ENCODE results near the gene EPB41L4A. TPM values are rescaled to one million over a fixed set of nuclear protein-coding genes. Genes with fewer than 3 reads are reported as not detected.

EPB41L4A gene
- total and polyA plus RNA-seq, 11 donors: 6.4 to 34.5 (median 16.2) TPM

- no peak overlapping the region for H3K4me3 ChIP-seq
- TF ChIP-seq POLR2A (IDR thresholded peaks at IDR 0.05): no peak
- TF ChIP-seq CTCF (IDR thresholded peaks at IDR 0.05): no peak
- intact Hi-C loops (cut with DNase I): loop anchor here in 2 of 10 donors (10.0 kb wide), 2 partner anchors 268 to 358 kb away; no protein-coding TSS in a partner anchor
- no peak overlapping the region for H3K27ac ChIP-seq
- ATAC-seq (no peak), DNase-seq (no peak)
- H3K27me3 ChIP-seq: no peaks in the 10 kb centered on the region
- no peaks in the 10 kb centered on the region for H3K4me1 ChIP-seq
- no peaks in the 10 kb centered on the region for H3K36me3 ChIP-seq
- 90 to 95% (median 94%) methylated on average over 2 of the region's 2 CpGs for WGBS, 4 donors
- peaks cover 0 to 16% (median 4%) of the 10 kb centered on the region in 12 donors for H3K9me3 ChIP-seq
Observed at GRCh38 chr5:112123086-112123485, 296.0 kb downstream of the EPB41L4A start.

GRCh38 chr5:112122353-112122752 lies 296.7 kb downstream of the EPB41L4A start:
- Histone ChIP-seq H3K27ac (no peak overlapping the region), H3K36me3 (no peaks in the 10 kb centered on the region), H3K4me1 (peaks cover 0 to 4% (median 0%) of the 10 kb centered on the region in 12 donors), H3K27me3 (no peaks in the 10 kb centered on the region), H3K4me3 (no peak overlapping the region), H3K9me3 (peaks cover 0 to 16% (median 4%) of the 10 kb centered on the region in 12 donors)
- WGBS, 4 donors: 93 to 96% (median 96%) methylated on average over 3 of the region's 3 CpGs
- ATAC-seq (no peak), DNase-seq (no peak)
- TF ChIP-seq CTCF (IDR thresholded peaks at IDR 0.05) (no peak), POLR2A (IDR thresholded peaks at IDR 0.05) (no peak)
- intact Hi-C loops (cut with DNase I): loop anchor here in 2 of 10 donors (10.0 kb wide), 2 partner anchors 268 to 358 kb away; no protein-coding TSS in a partner anchor

GRCh38 chr5:112121258-112121657 lies 297.8 kb downstream of the EPB41L4A start:
- ATAC-seq: no peak
- no peak for DNase-seq
- peaks cover 0 to 4% (median 0%) of the 10 kb centered on the region in 12 donors for H3K4me1 ChIP-seq
- H3K4me3 ChIP-seq: no peak overlapping the region
- H3K27me3 ChIP-seq: no peaks in the 10 kb centered on the region
- H3K9me3 ChIP-seq: peaks cover 0 to 16% (median 4%) of the 10 kb centered on the region in 12 donors
- WGBS, 4 donors: 89 to 96% (median 93%) methylated on average over 3 of the region's 3 CpGs
- intact Hi-C loops (cut with DNase I): loop anchor here in 2 of 10 donors (10.0 kb wide), 2 partner anchors 266 to 356 kb away; no protein-coding TSS in a partner anchor
- TF ChIP-seq CTCF (IDR thresholded peaks at IDR 0.05) (no peak), POLR2A (IDR thresholded peaks at IDR 0.05) (no peak)
- H3K27ac ChIP-seq: no peak overlapping the region
- H3K36me3 ChIP-seq: no peaks in the 10 kb centered on the region

DNA sequence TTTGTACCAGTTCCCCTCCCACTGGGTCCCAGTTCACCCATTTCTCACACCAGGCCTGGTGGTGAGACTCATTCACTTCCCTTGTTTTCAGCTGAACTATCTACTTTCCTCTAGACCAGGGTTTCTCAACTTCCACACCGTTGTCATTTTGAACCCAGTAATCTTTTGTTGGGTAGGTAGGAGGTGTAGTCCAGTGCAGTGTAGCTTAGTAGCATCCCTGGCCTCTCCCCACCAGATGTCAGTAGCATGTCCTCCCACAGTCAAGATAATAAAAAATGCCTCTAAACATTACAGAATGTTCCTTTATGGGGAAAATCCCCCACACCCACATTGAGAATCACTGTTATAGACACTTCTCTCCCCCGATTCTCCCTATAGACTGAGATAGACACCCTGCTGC lies 299.1 kb downstream of the EPB41L4A start:
- Histone ChIP-seq H3K4me3 (no peak overlapping the region), H3K4me1 (peaks cover 0 to 4% (median 0%) of the 10 kb centered on the region in 12 donors), H3K27me3 (no peaks in the 10 kb centered on the region), H3K27ac (no peak overlapping the region), H3K9me3 (peaks cover 0 to 16% (median 4%) of the 10 kb centered on the region in 12 donors), H3K36me3 (no peaks in the 10 kb centered on the region)
- DNase-seq (no peak), ATAC-seq (no peak)
- 82 to 92% (median 88%) methylated on average over 2 of the region's 2 CpGs for WGBS, 4 donors
- intact Hi-C loops (cut with DNase I): loop anchor here in 2 of 10 donors (10.0 kb wide), 2 partner anchors 265 to 355 kb away; no protein-coding TSS in a partner anchor
- no peak for TF ChIP-seq POLR2A (IDR thresholded peaks at IDR 0.05)
- TF ChIP-seq CTCF (IDR thresholded peaks at IDR 0.05): no peak
